ELR (cell line): ENCODE data around the gene ABLIM2.

ENCODE experiments used
- DNase-seq: peaks from one replicate; pipeline ENCODE4 v3.0.0-alpha.2; 2015; ENCODE audit warnings: low read depth

The ABLIM2 gene

GRCh38 chr4:8158710-8159536, at the start of gene ABLIM2:
Gene ABLIM2, minus strand, starts transcription at chr4:8158813. Its CDS starts 124 bp downstream, at chr4:8158689.
- peak; percentile 96 for DNase-seq

- DNase-seq: no peak
These were observed 48.7 kb upstream of the ABLIM2 start for GRCh38 chr4:8207314-8207713.

- DNase-seq: no peak
These were observed 47.4 kb upstream of the ABLIM2 start for GRCh38 chr4:8205749-8206611.

- no peak for DNase-seq
These were observed 46.7 kb upstream of the ABLIM2 start for GRCh38 chr4:8205241-8205707.

- no peak for DNase-seq
These were observed 46.1 kb upstream of the ABLIM2 start for GRCh38 chr4:8204576-8205227.

- no peak for DNase-seq
These were observed 45.2 kb upstream of the ABLIM2 start for GRCh38 chr4:8203817-8204216.

- no peak for DNase-seq
These were observed 44.4 kb upstream of the ABLIM2 start for GRCh38 chr4:8203052-8203401.

GRCh38 chr4:8202108-8203051, 43.8 kb upstream of the ABLIM2 start:
- no peak for DNase-seq

- no peak for DNase-seq
These were observed 42.7 kb upstream of the ABLIM2 start for GRCh38 chr4:8201321-8201781.

GRCh38 chr4:8200302-8200975, 41.8 kb upstream of the ABLIM2 start:
- no peak for DNase-seq

- DNase-seq: no peak
These were observed 41.1 kb upstream of the ABLIM2 start for GRCh38 chr4:8199594-8200301.

GRCh38 chr4:8198906-8199593, 40.4 kb upstream of the ABLIM2 start, which contains the start of gene SH3TC1:
Gene SH3TC1, plus strand, starts transcription at chr4:8199290. Its CDS starts 5,905 bp downstream, at chr4:8205195.
- peak; percentile 92 for DNase-seq

- DNase-seq: no peak
These were observed 39.7 kb upstream of the ABLIM2 start for GRCh38 chr4:8198206-8198905.

GRCh38 chr4:8197521-8197920, 38.9 kb upstream of the ABLIM2 start:
- no peak for DNase-seq

- no peak for DNase-seq
These were observed 37.3 kb upstream of the ABLIM2 start for GRCh38 chr4:8195841-8196458.

GRCh38 chr4:8195431-8195830, 36.8 kb upstream of the ABLIM2 start:
- DNase-seq: no peak

- no peak for DNase-seq
These were observed 36.0 kb upstream of the ABLIM2 start for GRCh38 chr4:8194306-8195242.
